Kidney tubule cell (primary cell): ENCODE results near the gene POLD1.

Source experiments
- DNase-seq: peaks from one replicate; pipeline ENCODE4 v3.0.0-alpha.2; 2018; ENCODE audit warnings: low spot score

The POLD1 gene

GRCh38 chr19:50466706-50467039 is 82.5 kb downstream of the POLD1 start:
- DNase-seq = no peak

DNA sequence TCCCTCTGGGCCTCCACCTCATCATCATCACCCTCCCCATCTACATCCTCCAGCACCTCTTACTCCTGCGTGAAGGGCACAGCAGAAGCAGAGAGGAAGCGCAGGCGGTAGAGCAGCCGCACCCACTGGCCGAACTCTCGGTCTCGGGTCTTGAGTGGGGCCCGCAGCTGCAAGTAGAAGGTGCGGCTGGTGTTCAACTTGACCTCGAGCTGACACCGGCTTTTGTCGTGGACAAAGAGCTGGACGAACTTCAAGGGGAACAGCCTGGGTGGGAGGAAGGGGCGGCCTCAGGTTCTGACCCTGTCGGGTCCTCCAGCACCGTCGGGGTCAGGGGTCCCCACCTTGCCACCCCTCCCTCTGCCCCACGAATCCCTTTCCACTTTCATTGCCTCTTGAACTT is 83.4 kb downstream of the POLD1 start:
- no peak for DNase-seq
